Mesenchymal stem cell (in vitro differentiated cells and primary cell): Measurements from ENCODE around the gene GFOD1.
"Not testable (repeated sequence)": the region's sequence is repeated elsewhere in the genome, so short reads cannot be mapped to it uniquely, and the experiment has no call there.

Experiments
- DNase-seq: peaks from one replicate; pipeline ENCODE4 v3.0.0-alpha.2; 2013
- H2AFZ ChIP-seq: one replicate; pipeline ENCODE4 v1.6.1; 2013; ENCODE audit warnings: low read depth, mild to moderate bottlenecking, control low read depth, inconsistent platforms, low read length, moderate library complexity
- H2AK5ac ChIP-seq: 2 replicates; pipeline ENCODE4 v1.6.1; 2013; ENCODE audit warnings: low read length, moderate library complexity, mild to moderate bottlenecking, inconsistent platforms; ENCODE audit not compliant: severe bottlenecking
- H2BK120ac ChIP-seq: one replicate; pipeline ENCODE4 v1.6.1; 2013; ENCODE audit warnings: low read depth, mild to moderate bottlenecking, inconsistent platforms, low read length, moderate library complexity
- H2BK12ac ChIP-seq, 2 experiments: one replicate each; pipeline ENCODE4 v1.6.1; 2013; ENCODE audit warnings: inconsistent platforms in 2 of 2, low read length in 2 of 2, mild to moderate bottlenecking in 2 of 2, moderate library complexity in 2 of 2, control low read depth in 1 of 2
- H2BK15ac ChIP-seq: one replicate; pipeline ENCODE4 v1.6.1; 2013; ENCODE audit warnings: mild to moderate bottlenecking, low read depth, inconsistent platforms; ENCODE audit not compliant: poor library complexity, severe bottlenecking
- H2BK5ac ChIP-seq: 2 replicates; pipeline ENCODE4 v1.6.1; 2013; ENCODE audit warnings: low read depth, mild to moderate bottlenecking, low read length, control low read depth, inconsistent platforms; ENCODE audit not compliant: poor library complexity, severe bottlenecking
- H3K14ac ChIP-seq, 2 experiments: one replicate each; pipeline ENCODE4 v1.6.1; 2013; ENCODE audit warnings: inconsistent platforms in 2 of 2, low read length in 2 of 2, control low read depth in 1 of 2, mild to moderate bottlenecking in 1 of 2, moderate library complexity in 1 of 2
- H3K18ac ChIP-seq, 2 experiments: one replicate each; pipeline ENCODE4 v1.6.1; 2013; ENCODE audit warnings: inconsistent platforms in 2 of 2, low read length in 2 of 2, control low read depth in 1 of 2, low read depth in 1 of 2, mild to moderate bottlenecking in 1 of 2
- H3K23ac ChIP-seq, 2 experiments: one replicate each; pipeline ENCODE4 v1.6.1; 2013; ENCODE audit warnings: inconsistent platforms in 2 of 2, low read length in 2 of 2, mild to moderate bottlenecking in 2 of 2, moderate library complexity in 2 of 2, control low read depth in 1 of 2
- H3K27ac ChIP-seq: 2 replicates; pipeline ENCODE4 v1.5.1; 2013; ENCODE audit warnings: mild to moderate bottlenecking, moderate library complexity, low read length, control low read depth, inconsistent platforms; ENCODE audit not compliant: poor library complexity, severe bottlenecking
- H3K27me3 ChIP-seq, 2 experiments: 2 replicates each; pipeline versions ENCODE4 v1.6.1 to v1.7.0; 2013; ENCODE audit warnings: low read length in 2 of 2, mild to moderate bottlenecking in 2 of 2, moderate library complexity in 2 of 2, control low read depth in 1 of 2, inconsistent platforms in 1 of 2; ENCODE audit not compliant: control insufficient read depth in 1 of 2, insufficient read depth in 1 of 2
- H3K36me3 ChIP-seq, 2 experiments: 2 replicates each; pipeline versions ENCODE4 v1.6.1 to v1.7.0; 2013; ENCODE audit warnings: low read length in 2 of 2, control low read depth in 1 of 2, inconsistent platforms in 1 of 2, low read depth in 1 of 2, mild to moderate bottlenecking in 1 of 2; ENCODE audit not compliant: insufficient read depth in 2 of 2, control insufficient read depth in 1 of 2
- H3K4ac ChIP-seq, 2 experiments: one replicate each; pipeline ENCODE4 v1.6.1; 2013; ENCODE audit warnings: inconsistent platforms in 2 of 2, low read length in 2 of 2, mild to moderate bottlenecking in 2 of 2, moderate library complexity in 2 of 2, control low read depth in 1 of 2, low read depth in 1 of 2
- H3K4me1 ChIP-seq: 2 replicates; pipeline ENCODE4 v1.6.1; 2013; ENCODE audit warnings: low read depth, low read length, control low read depth; ENCODE audit not compliant: control insufficient read depth, insufficient read depth
- H3K4me2 ChIP-seq: 2 replicates; pipeline ENCODE4 v1.6.1; 2013; ENCODE audit warnings: low read length, mild to moderate bottlenecking, inconsistent platforms; ENCODE audit not compliant: poor library complexity, severe bottlenecking
- H3K4me3 ChIP-seq, 2 experiments: 2 replicates each; pipeline versions ENCODE4 v1.5.1 to v1.7.0; 2013; ENCODE audit warnings: low read length in 2 of 2, mild to moderate bottlenecking in 2 of 2, control low read depth in 1 of 2, low read depth in 1 of 2; ENCODE audit not compliant: insufficient read depth in 1 of 2
- H3K79me1 ChIP-seq: replicated peaks from 2 replicates; pipeline ENCODE4 v1.6.1; 2013; ENCODE audit warnings: mild to moderate bottlenecking, control low read depth, low read length, inconsistent platforms; ENCODE audit not compliant: poor library complexity, severe bottlenecking
- H3K9ac ChIP-seq: 2 replicates; pipeline ENCODE4 v1.7.0; 2013; ENCODE audit warnings: mild to moderate bottlenecking, low read length, moderate library complexity
- H3K9me3 ChIP-seq: 2 replicates; pipeline ENCODE4 v1.7.0; 2013; ENCODE audit warnings: mild to moderate bottlenecking, low read length; ENCODE audit not compliant: control insufficient read depth
- H4K8ac ChIP-seq: one replicate; pipeline ENCODE4 v1.6.1; 2013; ENCODE audit warnings: inconsistent platforms, mild to moderate bottlenecking, low read length, moderate library complexity
- H4K91ac ChIP-seq: one replicate; pipeline ENCODE4 v1.6.1; 2013; ENCODE audit warnings: mild to moderate bottlenecking, low read length, inconsistent platforms
- WGBS: methylation state at CpG from one replicate; pipeline ENCODE4 v1.1.7; 2013; ENCODE audit warnings: mixed read lengths; 5-methylcytosine and 5-hydroxymethylcytosine counted together

GFOD1 gene

GRCh38 chr6:13445005-13445743 is 42.2 kb downstream of the GFOD1 start:
- H2BK5ac ChIP-seq: no peak overlapping the region
- no peak overlapping the region for H2BK12ac ChIP-seq
- H3K27me3 ChIP-seq: no peaks in the 10 kb centered on the region
- H3K14ac ChIP-seq: no peak overlapping the region
- no peak overlapping the region for H4K8ac ChIP-seq
- H3K27ac ChIP-seq: no peak overlapping the region
- no peaks in the 10 kb centered on the region for H3K36me3 ChIP-seq
- H3K79me1 ChIP-seq: peaks cover 2% of the 10 kb centered on the region
- no peak overlapping the region for H2BK15ac ChIP-seq
- no peak overlapping the region for H3K18ac ChIP-seq
- no peak overlapping the region for H3K4me2 ChIP-seq
- H3K9ac ChIP-seq: peak overlapping the region; percentile 2
- no peak overlapping the region for H3K23ac ChIP-seq
- 80% methylated on average over 5 of the region's 9 CpGs for WGBS
- no peak overlapping the region for H2BK120ac ChIP-seq
- H4K91ac ChIP-seq: no peak overlapping the region
- no peaks in the 10 kb centered on the region for H3K9me3 ChIP-seq
- H3K4me1 ChIP-seq: peaks cover 2% of the 10 kb centered on the region
- H2AFZ ChIP-seq: no peak overlapping the region
- peak overlapping the region in 1 of 2 experiments; percentile 26 for H3K4me3 ChIP-seq
- H3K4ac ChIP-seq: no peak overlapping the region
- no peak overlapping the region for H2AK5ac ChIP-seq
- no peak for DNase-seq

GRCh38 chr6:13444604-13445003 is 42.8 kb downstream of the GFOD1 start:
- no peak overlapping the region for H4K91ac ChIP-seq
- H3K9ac ChIP-seq: no peak overlapping the region
- no peak overlapping the region for H3K27ac ChIP-seq
- no peaks in the 10 kb centered on the region for H3K27me3 ChIP-seq
- no peak overlapping the region for H3K18ac ChIP-seq
- H2AFZ ChIP-seq: no peak overlapping the region
- peaks cover 2% of the 10 kb centered on the region for H3K79me1 ChIP-seq
- no peak overlapping the region for H4K8ac ChIP-seq
- WGBS: 100% methylated on average over 2 of the region's 3 CpGs
- H2BK120ac ChIP-seq: no peak overlapping the region
- H3K4me3 ChIP-seq: peak overlapping the region in 1 of 2 experiments; percentile 26
- peaks cover 2% of the 10 kb centered on the region for H3K4me1 ChIP-seq
- H3K4ac ChIP-seq: no peak overlapping the region
- H2BK5ac ChIP-seq: no peak overlapping the region
- H3K4me2 ChIP-seq: no peak overlapping the region
- no peak overlapping the region for H3K14ac ChIP-seq
- H3K36me3 ChIP-seq: no peaks in the 10 kb centered on the region
- H3K9me3 ChIP-seq: no peaks in the 10 kb centered on the region
- H2AK5ac ChIP-seq: no peak overlapping the region
- no peak for DNase-seq
- H2BK12ac ChIP-seq: no peak overlapping the region
- H3K23ac ChIP-seq: no peak overlapping the region
- no peak overlapping the region for H2BK15ac ChIP-seq

GRCh38 chr6:13443978-13444377 is 43.4 kb downstream of the GFOD1 start:
- H3K23ac ChIP-seq, H2BK12ac ChIP-seq, H3K9ac ChIP-seq, H3K27ac ChIP-seq, H3K4me1 ChIP-seq, H2BK15ac ChIP-seq, H3K9me3 ChIP-seq, H2AK5ac ChIP-seq, H3K27me3 ChIP-seq, H4K91ac ChIP-seq, H2BK120ac ChIP-seq, H3K4me3 ChIP-seq, H3K14ac ChIP-seq, H3K4ac ChIP-seq, H4K8ac ChIP-seq, H2BK5ac ChIP-seq, H2AFZ ChIP-seq, H3K4me2 ChIP-seq, DNase-seq, H3K18ac ChIP-seq, H3K36me3 ChIP-seq, H3K79me1 ChIP-seq: not testable (repeated sequence)
- WGBS: 88% methylated on average over 2 of the region's 6 CpGs

GRCh38 chr6:13441778-13442177 is 45.6 kb downstream of the GFOD1 start:
- Histone ChIP-seq H3K4me1 (peaks cover 2% of the 10 kb centered on the region), H3K18ac (no peak overlapping the region), H3K9me3 (no peaks in the 10 kb centered on the region), H4K91ac (no peak overlapping the region), H3K9ac (no peak overlapping the region), H3K4me3 (no peak overlapping the region), H2BK5ac (no peak overlapping the region), H3K14ac (no peak overlapping the region), H3K27ac (no peak overlapping the region), H4K8ac (no peak overlapping the region), H3K4ac (no peak overlapping the region), H2AFZ (no peak overlapping the region), H2BK15ac (peak overlapping the region; percentile 57), H3K4me2 (no peak overlapping the region), H2BK120ac (no peak overlapping the region), H3K79me1 (peaks cover 2% of the 10 kb centered on the region), H2AK5ac (no peak overlapping the region), H3K27me3 (no peaks in the 10 kb centered on the region), H3K23ac (no peak overlapping the region), H3K36me3 (no peaks in the 10 kb centered on the region), H2BK12ac (no peak overlapping the region)
- no peak for DNase-seq
- WGBS: 94% methylated on average over 2 of the region's 4 CpGs
